ENCODE data around the gene SNAPC4. TPM values are rescaled to one million over a fixed set of nuclear protein-coding genes. Genes with fewer than 3 reads are reported as not detected.

SNAPC4 gene
- total and polyA plus RNA-seq, 2 experiments from 2014 or later = 6.3 to 10.5 TPM

DNA sequence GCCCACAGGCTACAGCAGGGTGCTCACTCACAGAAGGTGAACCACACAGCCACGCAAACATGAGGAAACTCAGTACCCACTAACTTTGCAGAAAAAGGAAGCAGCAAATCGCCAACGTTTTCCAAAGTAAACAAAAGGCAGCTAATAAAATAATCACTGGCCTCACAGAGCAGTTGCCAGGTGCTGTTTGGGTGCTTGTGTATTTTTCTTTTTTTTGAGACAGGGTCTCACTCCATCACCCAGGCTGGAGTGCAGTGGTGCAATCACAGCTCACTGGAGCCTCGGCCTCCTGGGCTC is 3.8 kb downstream of the SNAPC4 start:
- Histone ChIP-seq H2AFZ (no peak overlapping the region), H3K9me2 (replicated peaks; ENCODE audit: insufficient read depth) (no peaks in the 10 kb centered on the region), H3K4me1 (ENCODE audit: insufficient read depth) (peaks cover 11% of the 10 kb centered on the region), H3K9me3 (ENCODE audit: low read depth) (no peaks in the 10 kb centered on the region), H4K20me1 (ENCODE audit: insufficient read depth, poor library complexity, severe bottlenecking) (no peaks in the 10 kb centered on the region), H3K4me3 (no peak overlapping the region), H3K4me2 (no peak overlapping the region), H3K27ac (no peak overlapping the region), H3K79me2 (peaks cover 27% of the 10 kb centered on the region), H3K27me3 (no peaks in the 10 kb centered on the region), H3K36me3 (replicated peaks; ENCODE audit: insufficient read depth, low read depth) (no peaks in the 10 kb centered on the region)
- WGBS (ENCODE audit: low lambda C conversion rate, missing lambda C conversion rate) = 88% methylated on average over 4 of the region's 4 CpGs
- TF ChIP-seq EZH2phosphoT487 (IDR thresholded peaks at IDR 0.05; ENCODE audit: low read depth, severe bottlenecking, unreplicated experiment) (no peak), EZH2 (IDR thresholded peaks at IDR 0.05; ENCODE audit: borderline replicate concordance) (no peak), CTCF (IDR thresholded peaks at IDR 0.05; ENCODE audit: poor library complexity) (no peak)
- DNase-seq (ENCODE audit: low spot score) = no peak

- Histone ChIP-seq H3K9me3 (ENCODE audit: low read depth) (no peaks in the 10 kb centered on the region), H3K36me3 (replicated peaks; ENCODE audit: insufficient read depth, low read depth) (no peaks in the 10 kb centered on the region), H4K20me1 (ENCODE audit: insufficient read depth, poor library complexity, severe bottlenecking) (no peaks in the 10 kb centered on the region), H2AFZ (no peak overlapping the region), H3K27ac (no peak overlapping the region), H3K79me2 (peaks cover 27% of the 10 kb centered on the region), H3K4me3 (no peak overlapping the region), H3K4me2 (no peak overlapping the region), H3K9me2 (replicated peaks; ENCODE audit: insufficient read depth) (no peaks in the 10 kb centered on the region), H3K4me1 (ENCODE audit: insufficient read depth) (peaks cover 11% of the 10 kb centered on the region), H3K27me3 (no peaks in the 10 kb centered on the region)
- DNase-seq (ENCODE audit: low spot score) = no peak
- 95% methylated on average over 23 of the region's 26 CpGs for WGBS (ENCODE audit: low lambda C conversion rate, missing lambda C conversion rate)
- TF ChIP-seq CTCF (IDR thresholded peaks at IDR 0.05; ENCODE audit: poor library complexity) (no peak), EZH2 (IDR thresholded peaks at IDR 0.05; ENCODE audit: borderline replicate concordance) (no peak), EZH2phosphoT487 (IDR thresholded peaks at IDR 0.05; ENCODE audit: low read depth, severe bottlenecking, unreplicated experiment) (no peak)
Measured at GRCh38 chr9:136395345-136396218, 4.4 kb downstream of the SNAPC4 start.

- H3K27ac ChIP-seq = no peak overlapping the region
- 94% methylated on average over 13 of the region's 13 CpGs for WGBS (ENCODE audit: low lambda C conversion rate, missing lambda C conversion rate)
- no peaks in the 10 kb centered on the region for H3K9me2 ChIP-seq (replicated peaks; ENCODE audit: insufficient read depth)
Measured at GRCh38 chr9:136395020-136395340, 5.0 kb downstream of the SNAPC4 start.

More at GRCh38 chr9:136395020-136395340, 5.0 kb downstream of the SNAPC4 start:
- Histone ChIP-seq H3K4me1 (ENCODE audit: insufficient read depth) (peaks cover 7% of the 10 kb centered on the region), H4K20me1 (ENCODE audit: insufficient read depth, poor library complexity, severe bottlenecking) (no peaks in the 10 kb centered on the region), H3K27me3 (no peaks in the 10 kb centered on the region), H3K4me3 (no peak overlapping the region), H3K4me2 (no peak overlapping the region), H2AFZ (no peak overlapping the region), H3K79me2 (peaks cover 27% of the 10 kb centered on the region), H3K9me3 (ENCODE audit: low read depth) (no peaks in the 10 kb centered on the region), H3K36me3 (replicated peaks; ENCODE audit: insufficient read depth, low read depth) (no peaks in the 10 kb centered on the region)
- DNase-seq (ENCODE audit: low spot score) = no peak
- TF ChIP-seq CTCF (IDR thresholded peaks at IDR 0.05; ENCODE audit: poor library complexity) (no peak), EZH2 (IDR thresholded peaks at IDR 0.05; ENCODE audit: borderline replicate concordance) (no peak), EZH2phosphoT487 (IDR thresholded peaks at IDR 0.05; ENCODE audit: low read depth, severe bottlenecking, unreplicated experiment) (no peak)

Measured in hepatocyte (in vitro differentiated cells).